ENCODE measurements around the gene SBF2.
A peak's percentile ranks its signal among the peaks of the same experiment; 100 is the strongest.

The SBF2 gene

GRCh38 chr11:9790703-9791102 lies 503.3 kb downstream of the SBF2 start:
- 87% methylated on average over 3 of the region's 3 CpGs for WGBS
- Histone ChIP-seq H3K9me3 (ENCODE audit: control insufficient read depth, low read length) (no peaks in the 10 kb centered on the region), H3K23ac (ENCODE audit: low read length in 2 of 2) (no peak overlapping the region), H3K36me3 (ENCODE audit: control insufficient read depth in 1 of 2, insufficient read depth in 2 of 2, low read depth in 1 of 2, low read length in 2 of 2) (peaks cover 25 to 66% of the 10 kb centered on the region in 2 experiments), H3K4ac (ENCODE audit: low read depth in 1 of 2, low read length in 2 of 2) (no peak overlapping the region), H2BK120ac (ENCODE audit: low read depth, low read length) (no peak overlapping the region), H3K4me2 (ENCODE audit: low read length, poor library complexity, severe bottlenecking) (no peak overlapping the region), H3K27me3 (ENCODE audit: control insufficient read depth in 1 of 2, insufficient read depth in 1 of 2, low read length in 2 of 2) (no peaks in the 10 kb centered on the region), H3K4me3 (ENCODE audit: insufficient read depth in 1 of 2, low read depth in 1 of 2, low read length in 2 of 2) (no peak overlapping the region), H4K8ac (ENCODE audit: low read length) (no peak overlapping the region), H2BK12ac (ENCODE audit: low read length in 2 of 2) (no peak overlapping the region), H3K4me1 (ENCODE audit: control insufficient read depth, insufficient read depth, low read depth, low read length) (peaks cover 10% of the 10 kb centered on the region), H3K79me1 (replicated peaks; ENCODE audit: low read length, poor library complexity, severe bottlenecking) (peaks cover 5% of the 10 kb centered on the region), H3K9ac (ENCODE audit: low read length) (peak overlapping the region; percentile 7), H2AFZ (ENCODE audit: low read depth, low read length) (no peak overlapping the region), H2BK5ac (ENCODE audit: low read depth, low read length, poor library complexity, severe bottlenecking) (no peak overlapping the region), H3K14ac (ENCODE audit: low read length in 2 of 2) (no peak overlapping the region), H2AK5ac (ENCODE audit: low read length, severe bottlenecking) (peak overlapping the region; percentile 76), H4K91ac (ENCODE audit: low read length) (no peak overlapping the region), H3K18ac (ENCODE audit: low read depth in 1 of 2, low read length in 2 of 2) (no peak overlapping the region), H3K27ac (ENCODE audit: low read length, poor library complexity, severe bottlenecking) (no peak overlapping the region), H2BK15ac (ENCODE audit: low read depth, poor library complexity, severe bottlenecking) (no peak overlapping the region)
- no peak for DNase-seq

GRCh38 chr11:9789910-9790309 lies 504.1 kb downstream of the SBF2 start:
- Histone ChIP-seq H3K4me1 (ENCODE audit: control insufficient read depth, insufficient read depth, low read depth, low read length) (peaks cover 10% of the 10 kb centered on the region), H3K36me3 (ENCODE audit: control insufficient read depth in 1 of 2, insufficient read depth in 2 of 2, low read depth in 1 of 2, low read length in 2 of 2) (peaks cover 26 to 66% of the 10 kb centered on the region in 2 experiments), H2AFZ (ENCODE audit: low read depth, low read length) (no peak overlapping the region), H3K18ac (ENCODE audit: low read depth in 1 of 2, low read length in 2 of 2) (no peak overlapping the region), H3K4me2 (ENCODE audit: low read length, poor library complexity, severe bottlenecking) (no peak overlapping the region), H3K79me1 (replicated peaks; ENCODE audit: low read length, poor library complexity, severe bottlenecking) (peaks cover 5% of the 10 kb centered on the region), H3K9me3 (ENCODE audit: control insufficient read depth, low read length) (no peaks in the 10 kb centered on the region), H4K8ac (ENCODE audit: low read length) (no peak overlapping the region), H3K27me3 (ENCODE audit: control insufficient read depth in 1 of 2, insufficient read depth in 1 of 2, low read length in 2 of 2) (no peaks in the 10 kb centered on the region), H4K91ac (ENCODE audit: low read length) (no peak overlapping the region), H3K9ac (ENCODE audit: low read length) (no peak overlapping the region), H2AK5ac (ENCODE audit: low read length, severe bottlenecking) (peak overlapping the region; percentile 92), H2BK12ac (ENCODE audit: low read length in 2 of 2) (no peak overlapping the region), H3K23ac (ENCODE audit: low read length in 2 of 2) (no peak overlapping the region), H3K4ac (ENCODE audit: low read depth in 1 of 2, low read length in 2 of 2) (no peak overlapping the region), H2BK15ac (ENCODE audit: low read depth, poor library complexity, severe bottlenecking) (no peak overlapping the region), H3K14ac (ENCODE audit: low read length in 2 of 2) (no peak overlapping the region), H2BK5ac (ENCODE audit: low read depth, low read length, poor library complexity, severe bottlenecking) (no peak overlapping the region), H2BK120ac (ENCODE audit: low read depth, low read length) (no peak overlapping the region), H3K4me3 (ENCODE audit: insufficient read depth in 1 of 2, low read depth in 1 of 2, low read length in 2 of 2) (no peak overlapping the region), H3K27ac (ENCODE audit: low read length, poor library complexity, severe bottlenecking) (no peak overlapping the region)
- no peak for DNase-seq
- 97% methylated on average over 2 of the region's 3 CpGs for WGBS

GRCh38 chr11:9787981-9788521 lies 506.0 kb downstream of the SBF2 start:
- Histone ChIP-seq H2BK12ac (ENCODE audit: low read length in 2 of 2) (peak overlapping the region; percentile 37 to 62), H3K4me3 (ENCODE audit: insufficient read depth in 1 of 2, low read depth in 1 of 2, low read length in 2 of 2) (no peak overlapping the region), H2BK120ac (ENCODE audit: low read depth, low read length) (peak overlapping the region; percentile 3), H2BK5ac (ENCODE audit: low read depth, low read length, poor library complexity, severe bottlenecking) (no peak overlapping the region), H3K4me1 (ENCODE audit: control insufficient read depth, insufficient read depth, low read depth, low read length) (peaks cover 10% of the 10 kb centered on the region), H4K8ac (ENCODE audit: low read length) (no peak overlapping the region), H4K91ac (ENCODE audit: low read length) (no peak overlapping the region), H3K18ac (ENCODE audit: low read depth in 1 of 2, low read length in 2 of 2) (peak overlapping the region in 1 of 2 experiments; percentile 50), H3K27ac (ENCODE audit: low read length, poor library complexity, severe bottlenecking) (peak overlapping the region; percentile 72), H3K79me1 (replicated peaks; ENCODE audit: low read length, poor library complexity, severe bottlenecking) (peaks cover 7% of the 10 kb centered on the region), H3K9ac (ENCODE audit: low read length) (peak overlapping the region; percentile 5), H2AFZ (ENCODE audit: low read depth, low read length) (no peak overlapping the region), H3K14ac (ENCODE audit: low read length in 2 of 2) (no peak overlapping the region), H3K23ac (ENCODE audit: low read length in 2 of 2) (no peak overlapping the region), H3K36me3 (ENCODE audit: control insufficient read depth in 1 of 2, insufficient read depth in 2 of 2, low read depth in 1 of 2, low read length in 2 of 2) (peaks cover 31 to 71% of the 10 kb centered on the region in 2 experiments), H2BK15ac (ENCODE audit: low read depth, poor library complexity, severe bottlenecking) (no peak overlapping the region), H3K9me3 (ENCODE audit: control insufficient read depth, low read length) (no peaks in the 10 kb centered on the region), H3K27me3 (ENCODE audit: control insufficient read depth in 1 of 2, insufficient read depth in 1 of 2, low read length in 2 of 2) (no peaks in the 10 kb centered on the region), H3K4me2 (ENCODE audit: low read length, poor library complexity, severe bottlenecking) (no peak overlapping the region), H3K4ac (ENCODE audit: low read depth in 1 of 2, low read length in 2 of 2) (peak overlapping the region; percentile 0 to 62), H2AK5ac (ENCODE audit: low read length, severe bottlenecking) (peak overlapping the region; percentile 54)
- WGBS = 72% methylated on average over 3 of the region's 3 CpGs
- DNase-seq = peak; percentile 44

GRCh38 chr11:9787260-9787659 lies 506.8 kb downstream of the SBF2 start:
- H2BK15ac ChIP-seq (ENCODE audit: low read depth, poor library complexity, severe bottlenecking) = no peak overlapping the region
- no peak overlapping the region for H3K23ac ChIP-seq (ENCODE audit: low read length in 2 of 2)
- no peak overlapping the region for H3K18ac ChIP-seq (ENCODE audit: low read depth in 1 of 2, low read length in 2 of 2)
- H4K8ac ChIP-seq (ENCODE audit: low read length) = no peak overlapping the region
- no peak for DNase-seq
- 87% methylated on average over 4 of the region's 5 CpGs for WGBS
- no peaks in the 10 kb centered on the region for H3K9me3 ChIP-seq (ENCODE audit: control insufficient read depth, low read length)
- no peak overlapping the region for H2AFZ ChIP-seq (ENCODE audit: low read depth, low read length)
- no peak overlapping the region for H3K4me2 ChIP-seq (ENCODE audit: low read length, poor library complexity, severe bottlenecking)
- peak overlapping the region; percentile 3 for H2BK5ac ChIP-seq (ENCODE audit: low read depth, low read length, poor library complexity, severe bottlenecking)
- H2BK120ac ChIP-seq (ENCODE audit: low read depth, low read length) = no peak overlapping the region
- peaks cover 29 to 68% of the 10 kb centered on the region in 2 experiments for H3K36me3 ChIP-seq (ENCODE audit: control insufficient read depth in 1 of 2, insufficient read depth in 2 of 2, low read depth in 1 of 2, low read length in 2 of 2)
- peaks cover 10% of the 10 kb centered on the region for H3K4me1 ChIP-seq (ENCODE audit: control insufficient read depth, insufficient read depth, low read depth, low read length)
- H3K27ac ChIP-seq (ENCODE audit: low read length, poor library complexity, severe bottlenecking) = peak overlapping the region; percentile 72
- no peak overlapping the region for H4K91ac ChIP-seq (ENCODE audit: low read length)
- H3K14ac ChIP-seq (ENCODE audit: low read length in 2 of 2) = no peak overlapping the region
- peak overlapping the region; percentile 5 for H3K9ac ChIP-seq (ENCODE audit: low read length)
- H3K4me3 ChIP-seq (ENCODE audit: insufficient read depth in 1 of 2, low read depth in 1 of 2, low read length in 2 of 2) = no peak overlapping the region
- H2AK5ac ChIP-seq (ENCODE audit: low read length, severe bottlenecking) = peak overlapping the region; percentile 54
- H2BK12ac ChIP-seq (ENCODE audit: low read length in 2 of 2) = no peak overlapping the region
- peaks cover 7% of the 10 kb centered on the region for H3K79me1 ChIP-seq (replicated peaks; ENCODE audit: low read length, poor library complexity, severe bottlenecking)
- no peaks in the 10 kb centered on the region for H3K27me3 ChIP-seq (ENCODE audit: control insufficient read depth in 1 of 2, insufficient read depth in 1 of 2, low read length in 2 of 2)
- no peak overlapping the region for H3K4ac ChIP-seq (ENCODE audit: low read depth in 1 of 2, low read length in 2 of 2)

Data from mesenchymal stem cell (in vitro differentiated cells and primary cell).